ENCODE results near the gene SPRED2.

Gene SPRED2

DNA sequence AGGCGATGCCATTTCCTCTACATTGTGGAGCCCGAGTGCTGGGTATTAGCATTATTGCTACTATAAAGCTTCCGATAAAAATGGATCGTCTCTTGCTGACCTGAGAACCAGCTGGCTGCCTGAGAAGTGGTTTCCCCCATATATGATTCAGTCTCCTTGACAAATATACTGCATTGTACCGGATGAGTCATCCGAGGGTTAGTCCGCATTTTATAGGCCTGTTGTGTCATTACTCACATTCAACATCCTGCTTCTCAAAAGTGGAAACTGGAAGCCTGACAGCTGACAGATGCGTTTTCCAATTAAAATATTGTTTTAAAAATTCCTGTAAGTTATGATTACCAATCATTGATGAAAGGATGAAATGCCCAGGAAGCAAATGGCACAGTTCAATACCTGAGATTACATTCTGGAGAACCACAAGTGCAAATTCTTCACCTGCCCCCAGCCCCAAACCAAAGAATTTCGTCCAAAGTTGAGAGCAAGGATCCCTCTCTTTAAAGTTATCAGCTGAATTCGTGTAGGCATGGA, 65.7 kb downstream of the SPRED2 start:
- DNase-seq (ENCODE audit: low spot score), result peak; percentile 92

DNA sequence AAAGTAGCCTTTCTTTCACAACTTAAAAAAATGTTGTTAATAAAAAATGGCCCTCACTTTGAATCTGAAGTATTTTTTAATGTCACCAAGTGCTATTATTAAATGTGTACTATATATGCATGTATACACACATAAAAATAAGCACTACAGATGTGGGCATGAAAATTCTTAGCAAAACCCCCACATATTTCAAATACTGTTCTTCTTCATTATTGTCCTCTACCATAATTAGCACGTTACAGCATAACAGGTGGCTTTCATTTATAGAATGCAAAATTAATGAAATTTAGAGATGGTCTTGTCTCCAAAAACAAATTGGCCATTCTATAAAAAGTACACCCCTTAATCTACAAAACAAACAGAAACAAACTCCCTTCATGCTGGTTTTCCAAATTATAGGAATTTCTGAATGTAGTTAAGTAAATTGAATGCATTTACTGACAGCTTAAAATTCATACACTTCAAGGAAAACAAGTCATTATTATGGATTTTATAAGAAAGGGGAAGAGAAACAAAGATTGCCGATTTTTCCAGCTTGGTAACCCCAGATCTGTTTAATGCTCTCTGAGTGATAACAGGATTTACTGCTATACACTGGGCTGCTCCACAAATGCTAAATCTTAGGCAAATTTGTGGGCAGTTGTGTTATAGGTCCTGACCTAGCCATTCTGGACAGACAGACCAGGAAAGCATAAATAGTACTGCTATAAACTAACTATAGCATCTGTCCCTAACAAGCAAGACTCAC, 67.2 kb downstream of the SPRED2 start:
- DNase-seq (ENCODE audit: low spot score), result no peak

DNA sequence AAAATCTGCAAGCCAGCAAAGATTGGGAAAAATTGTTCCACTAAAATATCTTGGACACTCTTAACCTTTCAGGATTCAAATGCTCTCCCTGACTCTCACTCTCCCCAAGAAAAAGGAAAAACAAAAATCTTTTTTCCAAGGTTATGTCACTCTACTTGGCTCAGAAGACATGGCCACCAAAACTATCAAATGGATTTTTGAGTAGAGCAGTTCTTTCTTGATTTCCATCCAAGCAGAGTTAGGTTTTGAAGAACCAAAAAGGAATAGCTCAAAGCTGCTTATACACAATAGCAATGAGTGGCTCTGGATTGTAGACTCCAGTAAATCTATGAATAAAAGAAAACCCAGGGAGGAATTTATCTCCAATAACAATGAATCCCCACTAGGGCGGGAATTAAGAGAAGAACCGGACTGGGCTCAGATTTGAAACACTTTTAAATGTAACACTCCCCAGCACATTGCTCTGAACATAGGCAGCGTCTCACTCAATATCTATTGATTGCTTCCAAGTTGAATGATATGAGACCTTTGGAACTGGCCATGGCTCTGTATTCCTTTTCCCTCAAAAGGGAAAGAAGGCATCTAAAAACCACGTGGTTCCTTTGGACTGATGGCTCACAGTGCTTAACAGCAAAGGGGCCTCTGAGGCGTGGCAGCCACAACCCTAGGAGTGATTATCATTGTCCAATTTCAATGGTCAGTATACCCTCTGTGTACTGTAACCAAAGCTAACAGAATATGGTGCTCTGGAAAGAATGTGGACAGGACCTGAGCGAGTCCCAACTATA, 68.3 kb downstream of the SPRED2 start:
- DNase-seq (ENCODE audit: low spot score), result no peak

DNA sequence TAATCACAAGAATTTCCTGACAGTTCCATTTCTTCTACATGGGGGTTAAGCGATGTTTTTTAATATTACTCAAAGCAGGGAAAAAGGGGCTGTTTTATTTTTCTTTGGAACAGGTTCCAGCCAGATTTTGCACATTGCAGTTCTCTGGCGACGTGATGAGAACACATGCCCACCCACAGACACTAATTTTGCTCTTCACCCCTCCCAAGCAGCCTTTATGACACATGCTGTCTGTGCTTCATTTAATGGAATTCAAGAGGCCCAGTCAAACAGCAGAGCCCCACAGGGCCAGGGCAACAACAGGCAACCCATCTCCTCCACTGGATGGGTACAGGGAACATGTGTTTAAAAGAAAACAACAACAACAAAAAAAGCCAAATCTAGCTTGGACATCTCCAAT, 70.8 kb downstream of the SPRED2 start:
- DNase-seq (ENCODE audit: low spot score), result no peak

DNA sequence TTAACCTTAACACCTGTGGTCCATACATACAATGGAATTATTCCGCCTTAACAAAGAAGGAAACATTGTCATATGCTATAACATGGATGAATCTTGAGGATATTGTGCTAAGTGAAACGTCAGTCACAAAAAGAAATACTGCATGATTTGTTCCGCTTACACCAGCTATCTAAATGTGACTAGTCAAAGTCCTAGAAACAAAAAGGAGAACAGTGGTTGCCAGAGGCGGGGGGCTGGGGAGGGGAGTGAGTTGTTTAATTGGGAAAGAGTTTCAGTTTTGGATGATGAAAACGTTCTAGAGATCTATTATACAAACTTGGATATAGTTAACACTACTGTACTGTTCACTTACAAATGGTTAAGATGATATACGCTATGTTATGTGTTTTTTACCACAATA, 72.0 kb downstream of the SPRED2 start:
- no peak for DNase-seq (ENCODE audit: low spot score)

DNA sequence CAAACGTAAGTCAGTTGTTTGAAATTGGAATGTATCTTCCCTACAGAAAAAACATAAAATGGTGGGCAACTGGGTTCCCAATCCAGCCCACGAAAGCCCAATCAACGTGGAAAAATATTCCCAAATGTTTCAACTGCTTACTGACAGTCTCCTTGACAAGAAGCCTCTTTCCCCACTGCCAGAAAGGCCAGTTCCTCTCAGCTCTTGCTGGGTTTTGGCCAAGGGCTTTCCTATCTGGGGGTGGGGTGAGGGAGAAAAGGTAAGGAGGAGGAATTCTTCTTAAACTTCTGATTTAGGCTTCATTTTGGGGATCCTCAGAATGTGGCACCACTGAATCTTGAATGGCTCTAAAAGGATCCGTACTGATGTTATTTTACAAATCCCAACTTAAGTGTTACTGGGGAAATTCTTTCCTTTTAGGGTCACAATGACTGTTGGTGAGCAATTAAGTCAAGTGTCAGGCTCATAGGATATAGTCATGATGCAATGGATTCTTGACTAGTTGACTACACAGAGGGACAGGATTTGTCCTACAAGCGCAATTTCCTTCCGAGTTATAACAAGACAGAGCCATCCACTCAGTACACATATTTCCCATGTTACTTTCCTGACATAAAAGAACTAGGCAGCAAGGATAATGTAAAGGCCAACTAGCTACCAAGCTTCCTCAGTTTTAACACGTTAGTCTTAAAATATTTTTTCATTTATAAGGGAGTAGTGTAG, 73.6 kb downstream of the SPRED2 start:
- DNase-seq (ENCODE audit: low spot score), result no peak

DNA sequence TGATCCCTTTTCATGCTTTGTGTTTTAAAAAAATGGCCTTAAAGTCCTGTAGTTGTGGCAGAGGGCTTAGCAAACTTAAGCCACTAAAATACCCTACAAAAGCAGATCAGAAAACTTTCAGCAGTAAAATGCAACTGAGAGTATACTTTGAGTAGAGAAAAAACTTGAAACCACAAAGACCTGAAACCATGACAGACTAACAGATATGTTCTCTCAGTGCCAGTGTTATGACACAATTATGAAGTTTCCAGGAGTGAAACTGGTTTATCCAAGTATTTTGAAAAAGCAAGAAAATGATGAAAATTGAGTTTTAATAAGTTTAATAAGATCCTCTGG, 74.5 kb downstream of the SPRED2 start:
- DNase-seq (ENCODE audit: low spot score), result no peak

DNA sequence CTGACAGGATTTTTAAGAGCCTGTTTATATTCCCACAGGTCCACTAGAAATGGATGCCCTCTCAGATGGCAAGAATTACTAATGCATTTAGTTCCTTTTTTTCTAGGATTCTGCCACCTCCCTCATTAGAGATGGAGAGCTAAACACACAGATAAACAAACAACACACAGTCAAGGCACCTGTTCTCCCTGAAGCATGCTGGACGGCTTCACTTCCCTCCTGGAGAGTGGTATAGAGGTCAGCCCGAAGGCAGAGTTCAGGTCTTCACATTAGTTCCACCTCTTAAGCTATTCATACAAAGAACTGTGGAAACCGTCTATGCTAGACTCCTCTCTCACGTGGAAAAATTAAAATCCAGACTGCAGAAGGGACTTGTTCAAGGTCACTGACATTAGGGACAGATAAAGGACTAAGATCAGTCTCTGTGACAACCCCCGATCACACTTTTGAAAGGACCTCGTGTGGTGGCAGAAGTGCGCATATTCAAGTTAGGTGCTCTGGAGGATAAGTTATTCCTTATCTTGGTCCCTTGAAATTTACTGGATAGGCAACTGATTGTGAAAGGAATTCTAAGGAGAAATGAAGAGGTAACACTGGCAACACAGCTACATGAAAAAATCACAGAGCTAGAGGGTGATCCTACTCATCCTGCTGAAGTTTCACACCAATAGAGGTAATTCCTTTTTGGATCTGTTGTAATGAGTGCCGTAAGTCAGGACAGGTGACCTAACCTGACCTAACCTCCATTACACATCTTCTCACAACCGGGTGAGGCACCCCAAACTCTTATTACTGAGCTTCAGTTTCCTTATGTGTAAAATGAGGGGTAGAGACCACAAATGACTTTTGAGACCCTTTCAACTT, 75.1 kb downstream of the SPRED2 start:
- no peak for DNase-seq (ENCODE audit: low spot score)

DNA sequence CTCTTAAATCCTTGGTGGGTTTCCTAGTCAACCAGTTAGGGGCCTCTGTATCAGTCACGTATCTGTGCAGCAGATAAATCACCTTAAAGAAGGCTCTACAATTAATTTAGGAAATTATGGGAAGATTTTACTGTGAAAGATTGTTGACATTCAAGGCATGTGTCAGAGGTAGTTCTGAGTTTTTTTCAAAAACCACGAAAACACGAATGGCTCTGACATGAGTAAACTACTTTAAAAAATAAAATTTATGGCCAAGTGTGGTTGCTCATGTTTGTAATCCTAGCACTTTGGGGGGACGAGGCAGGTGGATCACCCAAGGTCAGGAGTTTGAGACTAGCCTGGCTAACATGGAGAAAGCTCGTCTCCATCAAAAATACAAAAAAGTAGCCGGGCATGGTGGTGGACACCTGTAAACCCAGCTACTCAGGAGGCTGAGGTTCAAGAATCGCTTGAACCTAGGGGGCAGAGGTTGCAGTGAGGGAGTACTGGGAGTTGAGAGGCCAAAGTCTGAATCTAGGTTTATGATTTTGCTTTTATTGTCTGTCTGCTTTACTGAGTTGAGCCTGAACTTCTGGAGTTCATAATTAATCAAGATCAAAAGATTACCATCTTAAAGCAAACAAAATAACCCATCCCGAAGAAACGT, 77.1 kb downstream of the SPRED2 start:
- DNase-seq (ENCODE audit: low spot score), result no peak

DNA sequence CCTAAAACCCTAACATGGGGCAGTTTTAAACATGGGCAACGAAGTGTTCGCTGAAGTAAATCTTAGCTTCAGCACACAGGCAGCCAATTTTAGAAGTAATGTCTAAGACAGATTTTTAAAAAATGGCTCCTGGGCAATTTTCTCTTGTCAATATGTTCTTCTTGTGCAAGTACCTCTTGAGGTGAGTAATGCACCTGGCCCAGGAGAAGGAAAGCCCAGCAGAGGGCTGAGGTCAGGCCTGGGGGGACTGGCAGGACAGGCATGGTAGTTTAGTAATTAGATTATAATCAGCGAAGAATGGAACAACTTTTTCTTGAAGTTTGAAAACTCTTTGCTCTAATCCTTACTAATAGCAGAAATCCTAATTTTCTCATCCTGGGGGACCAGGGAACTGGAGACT, 77.6 kb downstream of the SPRED2 start:
- no peak for DNase-seq (ENCODE audit: low spot score)

DNA sequence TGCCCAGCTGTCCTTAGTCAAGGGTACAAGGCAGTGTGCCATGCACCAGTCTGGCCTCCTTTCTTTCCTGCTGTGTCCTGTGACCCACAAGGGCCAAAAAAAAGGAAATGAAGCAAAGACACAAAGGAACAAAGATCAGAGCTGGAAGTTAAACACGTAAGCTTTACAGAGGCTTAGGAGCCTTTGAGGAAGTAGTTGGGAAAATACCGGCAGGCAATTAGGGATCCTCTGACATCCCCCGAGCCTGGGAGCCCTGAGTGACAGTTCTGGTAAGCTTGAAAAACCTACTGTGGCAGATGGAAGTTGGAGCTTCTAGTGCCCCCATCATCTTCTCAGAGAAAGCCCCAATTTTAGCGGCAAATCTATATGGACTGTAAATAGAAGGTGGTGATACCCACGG, 78.5 kb downstream of the SPRED2 start:
- no peak for DNase-seq (ENCODE audit: low spot score)

DNA sequence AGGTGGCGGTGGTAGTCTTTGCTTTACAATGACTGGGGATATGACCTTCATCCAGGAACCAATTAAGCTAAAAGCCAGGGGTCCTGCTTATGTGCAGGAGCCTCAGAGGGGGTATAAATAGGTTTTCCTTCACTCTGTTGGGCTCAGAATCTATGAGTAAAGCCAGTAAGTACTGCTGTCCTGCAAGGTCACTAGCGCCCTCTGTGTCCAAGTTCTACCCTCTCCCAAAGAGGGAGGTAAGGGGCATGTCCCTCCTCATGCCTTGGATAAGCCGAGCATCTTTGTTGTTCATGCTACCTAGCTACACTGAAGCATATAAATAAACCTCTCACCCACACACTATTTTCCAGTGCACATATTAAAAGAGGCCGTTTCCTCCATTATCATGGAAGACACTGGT, 79.4 kb downstream of the SPRED2 start:
- DNase-seq (ENCODE audit: low spot score), result no peak

DNA sequence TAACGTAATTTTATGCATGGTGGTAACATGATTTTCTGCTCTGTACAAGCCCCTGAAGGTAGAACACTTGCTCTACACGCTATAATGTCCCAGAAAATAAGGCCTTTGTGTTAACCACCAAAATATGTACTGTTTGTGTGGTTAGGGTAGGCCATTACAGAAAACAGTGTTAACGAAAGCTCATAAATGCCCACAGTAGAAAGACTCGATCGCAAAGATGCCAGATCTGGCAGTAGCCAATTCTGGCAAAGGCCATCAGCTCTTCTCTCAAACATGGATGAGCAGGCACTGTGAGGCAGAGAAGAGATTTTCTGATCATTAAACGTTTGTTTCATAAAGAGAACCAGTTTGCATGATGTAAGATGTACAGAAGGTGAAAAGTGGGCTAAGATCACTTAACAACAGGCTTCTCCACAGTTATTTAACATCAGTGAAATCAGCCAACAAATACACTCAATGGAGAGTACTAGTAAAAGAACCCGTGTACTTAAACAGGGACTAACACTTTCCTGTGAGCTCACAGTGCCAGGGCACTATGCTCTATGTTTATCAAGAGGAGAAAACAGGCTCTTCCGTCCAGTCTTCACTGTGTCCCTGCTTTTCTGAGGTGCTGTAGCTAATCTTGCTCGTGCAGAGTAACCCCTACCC, 80.3 kb downstream of the SPRED2 start:
- no peak for DNase-seq (ENCODE audit: low spot score)

DNA sequence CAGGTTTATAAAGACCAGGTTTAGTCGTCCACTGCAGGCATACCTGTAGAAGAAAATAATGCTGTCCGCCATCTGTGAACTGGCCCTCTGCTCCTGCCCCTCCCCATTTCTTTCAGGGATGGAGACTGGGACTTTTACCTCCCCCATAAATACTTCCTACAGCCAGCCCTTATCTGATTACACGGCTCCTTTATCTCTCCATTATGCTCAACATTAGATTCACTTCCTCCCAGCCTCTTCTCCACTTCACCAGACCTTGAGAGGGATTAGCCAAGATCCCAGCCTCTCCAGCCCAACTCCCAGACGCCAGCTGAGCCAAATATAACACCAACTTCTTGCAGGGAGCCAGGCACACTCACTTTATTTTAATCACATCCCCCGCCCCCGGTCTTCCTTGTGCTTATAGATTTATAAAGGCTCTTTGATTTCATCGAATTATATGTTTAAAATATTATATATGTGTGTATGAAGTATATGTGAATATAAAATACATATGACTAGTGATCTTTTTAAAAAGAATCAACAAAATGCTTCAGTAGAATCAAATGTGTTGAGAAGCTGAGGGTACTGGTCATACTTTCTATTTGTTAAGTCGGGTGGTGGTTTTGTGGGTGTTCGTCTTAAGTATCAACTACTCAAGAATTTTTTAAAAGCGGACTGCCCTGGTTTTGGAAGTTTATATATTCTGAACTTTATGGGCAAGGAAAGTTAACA, 81.0 kb downstream of the SPRED2 start:
- no peak for DNase-seq (ENCODE audit: low spot score)

DNA sequence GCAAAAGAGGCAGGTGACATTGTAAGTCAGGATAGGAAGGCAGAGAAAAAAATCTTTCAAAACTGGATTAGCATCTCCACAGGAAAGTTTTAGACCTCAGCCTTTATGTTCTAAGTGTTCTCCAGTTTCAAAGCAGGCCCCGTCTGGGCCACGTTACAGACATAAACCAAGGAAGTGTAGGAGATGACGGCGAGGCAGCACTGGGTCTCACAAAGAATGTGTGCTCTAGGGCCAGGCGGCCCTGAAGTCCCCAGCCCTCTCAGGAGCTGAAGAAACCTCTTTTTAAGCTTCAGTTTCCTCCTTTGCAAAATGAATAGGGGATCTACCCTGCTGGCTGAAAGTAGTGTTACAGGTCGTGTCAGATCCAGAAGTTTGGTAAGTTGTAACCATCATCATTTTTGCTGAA, 81.7 kb downstream of the SPRED2 start:
- no peak for DNase-seq (ENCODE audit: low spot score)

DNA sequence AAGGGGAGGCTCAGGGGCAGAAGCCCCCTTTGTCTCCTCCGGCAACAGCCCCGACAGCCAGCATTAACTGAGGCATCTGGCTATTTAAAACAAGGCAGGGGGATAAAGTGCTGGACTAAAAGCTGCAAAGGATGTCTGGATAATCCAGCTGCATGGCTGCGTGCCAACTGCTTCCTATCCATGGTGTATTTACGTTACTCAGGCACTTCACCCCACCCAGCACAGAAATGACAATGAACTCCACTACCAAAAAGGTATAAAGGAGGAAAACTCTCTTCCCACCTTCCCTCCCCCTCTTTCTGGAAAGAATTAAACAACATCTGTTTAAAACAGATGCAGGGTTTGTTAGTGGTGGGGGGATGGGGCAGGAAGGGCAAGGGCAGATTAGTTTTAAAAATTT, 82.5 kb downstream of the SPRED2 start:
- DNase-seq (ENCODE audit: low spot score), result no peak

DNA sequence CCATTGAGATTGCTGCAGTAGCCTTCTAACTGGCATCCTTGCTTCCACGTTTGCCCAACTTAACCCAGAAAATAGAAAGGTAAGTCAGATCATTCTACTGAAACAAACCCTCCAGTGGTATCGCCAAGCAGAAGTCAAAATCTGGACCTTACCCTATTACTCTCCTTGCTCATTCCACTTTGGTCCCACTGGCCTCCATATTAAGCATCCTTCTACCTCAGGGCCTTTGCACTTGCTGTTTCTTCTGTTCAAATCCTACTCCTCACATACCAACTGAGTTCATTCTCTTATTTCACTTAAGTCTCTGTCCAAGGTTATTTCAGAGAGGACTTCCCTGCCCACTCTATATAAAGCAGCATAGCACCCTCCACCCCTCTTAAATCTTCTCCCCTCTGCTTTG, 84.5 kb downstream of the SPRED2 start:
- DNase-seq (ENCODE audit: low spot score), result no peak

DNA sequence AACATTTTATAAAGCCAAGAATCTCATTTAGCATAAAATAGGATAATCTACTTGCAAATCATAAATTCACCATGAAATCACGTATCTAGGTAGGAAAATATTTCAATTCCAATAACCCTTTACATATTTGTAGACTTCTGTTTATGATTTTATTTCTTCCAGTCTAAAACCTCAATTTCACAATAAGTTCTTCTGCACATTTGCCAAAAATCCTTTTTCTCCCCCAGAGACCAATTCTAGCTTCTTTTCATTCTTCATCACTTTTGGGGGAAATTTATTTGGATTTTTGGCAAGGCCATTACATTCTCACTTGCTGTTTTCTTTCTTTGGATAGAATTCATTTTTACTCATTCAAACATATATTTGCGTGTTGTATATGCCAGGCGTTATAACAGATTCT, 86.8 kb downstream of the SPRED2 start:
- DNase-seq (ENCODE audit: low spot score), result no peak

DNA sequence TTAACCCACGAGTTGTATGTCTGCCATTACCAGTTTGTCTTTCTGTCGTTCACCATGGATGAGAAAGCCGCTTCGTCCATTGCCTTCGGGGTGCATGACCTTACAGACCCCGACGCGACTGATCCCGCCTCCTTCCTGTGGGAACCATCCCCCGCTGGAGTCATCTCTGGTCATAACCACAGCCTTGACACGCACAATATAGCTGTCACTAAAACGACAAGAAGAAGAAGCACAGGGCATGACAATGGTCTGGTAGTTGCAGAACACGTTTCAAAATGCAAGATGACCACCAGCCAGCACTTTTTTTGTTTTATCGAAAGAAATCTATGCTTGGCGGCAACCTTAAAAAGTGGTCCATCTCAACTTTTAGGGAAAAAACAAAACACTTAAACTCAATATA, 87.7 kb downstream of the SPRED2 start:
- no peak for DNase-seq (ENCODE audit: low spot score)

DNA sequence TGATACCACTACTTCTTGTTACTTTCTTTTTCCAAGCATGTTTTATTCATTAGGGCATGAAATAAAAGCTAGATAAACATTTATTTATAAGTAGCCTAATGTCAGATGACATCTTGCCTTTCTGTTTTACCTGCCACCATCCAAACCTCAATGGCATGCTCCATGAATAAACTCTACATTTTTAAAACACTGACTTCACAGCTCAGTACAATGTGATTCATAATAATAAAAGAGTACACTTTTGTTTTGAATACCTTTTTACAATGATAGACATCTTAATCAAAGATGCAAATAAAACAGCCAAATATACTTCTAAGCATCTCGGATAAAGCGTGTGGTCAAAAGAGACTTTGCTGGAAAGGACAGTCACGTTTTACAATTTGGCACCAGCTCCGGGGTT, 88.2 kb downstream of the SPRED2 start:
- no peak for DNase-seq (ENCODE audit: low spot score)
